MM.1S (cell line): ENCODE data around the gene MBOAT1.
A peak's percentile ranks its signal among the peaks of the same experiment; 100 is the strongest.

Source experiments
- DNase-seq: peaks from one replicate; pipeline ENCODE4 v3.0.0-alpha.2; 2015
- H2AFZ ChIP-seq: fragments of 300-600 bp; sonication (generic); 2 replicates; pipeline ENCODE4 v1.6.0; 2016; ENCODE audit warnings: antibody characterized with exemption, low read length
- H3F3A ChIP-seq: fragments of 300-600 bp; sonication (generic); 2 replicates; pipeline ENCODE4 v1.6.1; 2016; ENCODE audit warnings: mild to moderate bottlenecking, antibody characterized with exemption, low read length, moderate library complexity, mixed read lengths; ENCODE audit not compliant: insufficient read depth
- H3K27ac ChIP-seq: fragments of 300-600 bp; sonication (generic); 2 replicates; pipeline ENCODE4 v1.5.1; 2016; ENCODE audit warnings: mild to moderate bottlenecking, low read length
- H3K27me3 ChIP-seq: fragments of 300-600 bp; sonication (generic); replicated peaks from 2 replicates; pipeline ENCODE4 v1.6.0; 2016; ENCODE audit warnings: low read length; ENCODE audit not compliant: insufficient read depth
- H3K36me3 ChIP-seq: fragments of 300-600 bp; sonication (generic); replicated peaks from 2 replicates; pipeline ENCODE4 v1.6.1; 2016; ENCODE audit warnings: mild to moderate bottlenecking, low read length, mixed read lengths; ENCODE audit not compliant: insufficient read depth
- H3K4me1 ChIP-seq: fragments of 300-600 bp; sonication (generic); 2 replicates; pipeline ENCODE4 v1.6.1; 2016; ENCODE audit warnings: low read length, mixed read lengths
- H3K4me2 ChIP-seq: fragments of 300-600 bp; sonication (generic); 2 replicates; pipeline ENCODE4 v1.6.0; 2016; ENCODE audit warnings: low read depth, low read length
- H3K4me3 ChIP-seq: fragments of 300-600 bp; sonication (generic); 2 replicates; pipeline ENCODE4 v1.5.1; 2016; ENCODE audit warnings: low read length, mixed read lengths
- H3K79me2 ChIP-seq: fragments of 300-600 bp; sonication (generic); 2 replicates; pipeline ENCODE4 v1.6.1; 2016; ENCODE audit warnings: mixed run types, low read length, mixed read lengths
- H3K9ac ChIP-seq: fragments of 300-600 bp; sonication (generic); 2 replicates; pipeline ENCODE4 v1.6.1; 2016; ENCODE audit warnings: low read length, mixed read lengths
- H3K9me2 ChIP-seq: fragments of 300-600 bp; sonication (generic); replicated peaks from 2 replicates; pipeline ENCODE4 v1.6.1; 2016; ENCODE audit warnings: mild to moderate bottlenecking, low read length, mixed read lengths; ENCODE audit not compliant: insufficient read depth
- H3K9me3 ChIP-seq: fragments of 300-600 bp; sonication (generic); replicated peaks from 2 replicates; pipeline ENCODE4 v1.6.1; 2016; ENCODE audit warnings: mild to moderate bottlenecking, low read length, mixed read lengths; ENCODE audit not compliant: insufficient read depth
- H4K20me1 ChIP-seq: fragments of 300-600 bp; sonication (generic); 2 replicates; pipeline ENCODE4 v1.6.1; 2016; ENCODE audit warnings: mild to moderate bottlenecking, low read length, moderate library complexity, mixed read lengths; ENCODE audit not compliant: insufficient read depth
- CTCF ChIP-seq: fragments of 300-600 bp; sonication (generic); IDR thresholded peaks from 2 replicates; pipeline ENCODE4 v1.5.1; 2016; ENCODE audit warnings: antibody characterized with exemption, low read length, mixed read lengths
- EZH2 ChIP-seq: fragments of 300-600 bp; sonication (generic); optimal IDR thresholded peaks from 2 replicates; pipeline ENCODE3; 2017; ENCODE audit warnings: low read depth, mild to moderate bottlenecking, antibody characterized with exemption, low read length, mixed read lengths
- EZH2phosphoT487 ChIP-seq: fragments of 300-600 bp; sonication (generic); IDR thresholded peaks from 2 replicates; pipeline ENCODE4 v1.6.1; 2018; ENCODE audit warnings: antibody characterized with exemption, low read length

The MBOAT1 gene

GRCh38 chr6:20211037-20211940, 980 bp downstream of the MBOAT1 start:
- DNase-seq = peak; percentile 70
- Histone ChIP-seq H3K4me2 (peak overlapping the region; percentile 93), H3K4me1 (peaks cover 29% of the 10 kb centered on the region), H3K36me3 (no peaks in the 10 kb centered on the region), H4K20me1 (no peaks in the 10 kb centered on the region), H3K27me3 (no peaks in the 10 kb centered on the region), H3K4me3 (peak overlapping the region; percentile 89), H3F3A (peaks cover 41% of the 10 kb centered on the region), H3K79me2 (peaks cover 53% of the 10 kb centered on the region), H3K27ac (peak overlapping the region; percentile 90), H2AFZ (peak overlapping the region; percentile 77; the same call in 1 of the 2 replicates), H3K9me3 (no peaks in the 10 kb centered on the region), H3K9ac (peak overlapping the region; percentile 85), H3K9me2 (no peaks in the 10 kb centered on the region)
- TF ChIP-seq CTCF (no peak), EZH2 (no peak), EZH2phosphoT487 (no peak)

GRCh38 chr6:20210158-20210557, 2.1 kb downstream of the MBOAT1 start:
- Histone ChIP-seq H3K27me3 (no peaks in the 10 kb centered on the region), H3K9me2 (no peaks in the 10 kb centered on the region), H3K4me2 (peak overlapping the region; percentile 93), H3K9me3 (no peaks in the 10 kb centered on the region), H3K4me3 (peak overlapping the region; percentile 24), H3F3A (peaks cover 42% of the 10 kb centered on the region), H3K9ac (no peak overlapping the region), H4K20me1 (no peaks in the 10 kb centered on the region), H3K36me3 (no peaks in the 10 kb centered on the region), H3K4me1 (peaks cover 38% of the 10 kb centered on the region), H2AFZ (no peak overlapping the region), H3K79me2 (peaks cover 64% of the 10 kb centered on the region), H3K27ac (peak overlapping the region; percentile 20; the same call in 1 of the 2 replicates)
- TF ChIP-seq EZH2phosphoT487 = no peak
- no peak for TF ChIP-seq CTCF
- TF ChIP-seq EZH2 = no peak
- no peak for DNase-seq

- no peak for DNase-seq
- Histone ChIP-seq H3K36me3 (no peaks in the 10 kb centered on the region), H3K4me1 (peaks cover 51% of the 10 kb centered on the region), H3F3A (peaks cover 55% of the 10 kb centered on the region), H3K4me3 (no peak overlapping the region), H3K9me2 (no peaks in the 10 kb centered on the region), H2AFZ (no peak overlapping the region), H3K4me2 (no peak overlapping the region), H3K9me3 (no peaks in the 10 kb centered on the region), H3K79me2 (peaks cover 77% of the 10 kb centered on the region), H3K27ac (no peak overlapping the region), H3K9ac (no peak overlapping the region), H3K27me3 (no peaks in the 10 kb centered on the region), H4K20me1 (no peaks in the 10 kb centered on the region)
- TF ChIP-seq CTCF = no peak
- TF ChIP-seq EZH2phosphoT487 = no peak
- no peak for TF ChIP-seq EZH2
Measured at GRCh38 chr6:20208687-20209378, 3.4 kb downstream of the MBOAT1 start.
